Thoracic aorta (tissue), 2 donors: ENCODE results near the gene TNFRSF1A. TPM values are rescaled to one million over a fixed set of nuclear protein-coding genes. Genes with fewer than 3 reads are reported as not detected.

Source experiments
- ATAC-seq: fragments of 150-250 bp; one replicate; pipeline ENCODE4 v1.8.0; 2017; ENCODE audit warnings: low read depth; ENCODE audit not compliant: insufficient number of reproducible peaks, low FRiP score
- DNase-seq: peaks from one replicate; pipeline ENCODE4 v3.0.0-alpha.2; 2020; ENCODE audit warnings: low spot score
- H3K27ac ChIP-seq, 2 donors: fragments of 200-600 bp; sonication (generic); 1 replicate in 1 of 2; 2 replicates in 1 of 2; pipeline ENCODE4 v1.5.1; 2016; ENCODE audit warnings: mild to moderate bottlenecking in 2 of 2, moderate library complexity in 2 of 2
- H3K27me3 ChIP-seq: fragments of 200-600 bp; sonication (generic); replicated peaks from 2 replicates; pipeline ENCODE4 v1.6.0; 2016; ENCODE audit warnings: mild to moderate bottlenecking; ENCODE audit not compliant: insufficient read depth
- H3K36me3 ChIP-seq: fragments of 200-600 bp; sonication (generic); one replicate; pipeline ENCODE4 v1.5.1; 2016
- H3K4me1 ChIP-seq, 2 donors: fragments of 200-600 bp; sonication (generic); 1 replicate in 1 of 2; 2 replicates in 1 of 2; pipeline versions ENCODE4 v1.5.1 to v1.6.0; 2016; ENCODE audit warnings: low read depth in 2 of 2, mild to moderate bottlenecking in 1 of 2; ENCODE audit not compliant: control insufficient read depth in 1 of 2
- H3K4me3 ChIP-seq: fragments of 200-600 bp; sonication (generic); 2 replicates; pipeline ENCODE4 v1.5.1; 2016; ENCODE audit warnings: mild to moderate bottlenecking
- H3K9me3 ChIP-seq: fragments of 200-600 bp; sonication (generic); 2 replicates; pipeline ENCODE4 v1.5.1; 2016
- CTCF ChIP-seq: fragments of 200-600 bp; sonication (generic); IDR thresholded peaks from one replicate; pipeline ENCODE4 v1.5.1; 2019; ENCODE audit warnings: antibody characterized with exemption
- total RNA-seq, 2 donors: library from RNA; depleted of rRNA; stranded (reverse); fragments of >200 nt; gene quantifications; one replicate each; pipeline versions ENCODE4 v1.1.0 to v1.2.3, GENCODE V29; 2016

TNFRSF1A gene
- total RNA-seq, 2 donors from 2014 or later, result 311 to 384 TPM

GRCh38 chr12:6315184-6315583 lies 26.7 kb downstream of the TNFRSF1A start:
- Histone ChIP-seq H3K9me3 (no peaks in the 10 kb centered on the region), H3K4me1 (peaks cover 5 to 10% of the 10 kb centered on the region in 2 donors), H3K27me3 (no peaks in the 10 kb centered on the region), H3K36me3 (no peaks in the 10 kb centered on the region), H3K4me3 (no peak overlapping the region), H3K27ac (no peak overlapping the region)
- DNase-seq, result no peak
- no peak for ATAC-seq
- no peak for TF ChIP-seq CTCF

DNA sequence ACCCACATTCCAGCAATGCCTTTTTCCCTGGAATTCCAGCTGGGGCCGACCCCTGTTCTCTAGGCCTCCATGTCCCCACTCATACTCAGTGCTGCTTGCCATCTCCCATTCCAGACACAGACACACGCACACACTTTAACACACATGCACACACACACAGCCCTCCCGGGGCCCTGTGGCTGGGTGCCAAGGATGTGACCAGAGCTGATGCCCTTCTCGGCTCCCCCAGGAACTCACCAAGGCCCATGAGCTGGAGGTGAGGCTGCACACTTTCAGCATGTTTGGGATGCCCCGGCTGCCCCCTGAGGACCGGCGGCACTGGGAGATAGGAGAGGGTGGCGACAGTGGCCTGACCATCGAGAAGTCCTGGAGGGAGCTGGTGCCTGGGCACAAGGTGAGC lies 27.1 kb downstream of the TNFRSF1A start:
- Histone ChIP-seq H3K4me1 (peaks cover 5 to 12% of the 10 kb centered on the region in 2 donors), H3K9me3 (no peaks in the 10 kb centered on the region), H3K27me3 (no peaks in the 10 kb centered on the region), H3K36me3 (no peaks in the 10 kb centered on the region), H3K27ac (no peak overlapping the region), H3K4me3 (no peak overlapping the region)
- DNase-seq (no peak), ATAC-seq (no peak)
- no peak for TF ChIP-seq CTCF

DNA sequence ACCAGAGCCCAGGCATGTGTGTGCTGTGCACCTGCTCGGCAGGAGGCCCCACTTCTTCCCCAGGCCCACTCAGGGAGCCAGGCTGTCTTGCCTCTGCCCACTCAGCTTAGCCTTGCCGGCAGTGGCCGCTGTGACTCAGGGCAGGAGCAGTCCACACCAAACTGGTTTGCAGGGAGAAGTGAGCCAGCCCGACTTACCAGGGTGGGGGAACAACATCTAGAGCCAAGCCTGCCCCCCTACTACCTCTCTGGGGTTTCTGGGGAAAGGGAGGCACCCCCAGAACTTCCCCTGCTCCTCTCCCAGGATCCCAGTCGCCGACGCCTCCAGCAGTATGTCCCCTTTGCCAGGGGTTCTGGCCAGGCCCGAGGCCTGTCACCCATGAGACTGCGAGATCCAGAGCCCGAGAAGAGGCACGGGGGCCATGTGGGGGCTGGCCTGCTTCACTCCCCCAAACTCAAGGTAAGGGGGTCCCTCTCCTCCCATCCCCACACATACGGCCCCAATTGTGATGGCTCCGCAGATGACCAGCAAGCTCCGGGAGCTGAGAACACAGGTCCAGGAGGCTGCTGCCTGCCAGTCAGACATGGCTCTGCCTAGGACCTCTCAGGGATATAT lies 28.4 kb downstream of the TNFRSF1A start:
- Histone ChIP-seq H3K27me3 (no peaks in the 10 kb centered on the region), H3K9me3 (no peaks in the 10 kb centered on the region), H3K36me3 (no peaks in the 10 kb centered on the region), H3K4me3 (no peak overlapping the region), H3K4me1 (peaks cover 5 to 12% of the 10 kb centered on the region in 2 donors), H3K27ac (no peak overlapping the region)
- DNase-seq (no peak), ATAC-seq (no peak)
- TF ChIP-seq CTCF, result no peak

GRCh38 chr12:6312529-6313325 lies 29.1 kb downstream of the TNFRSF1A start:
- no peak for TF ChIP-seq CTCF
- Histone ChIP-seq H3K9me3 (no peaks in the 10 kb centered on the region), H3K36me3 (no peaks in the 10 kb centered on the region), H3K4me3 (no peak overlapping the region), H3K27me3 (no peaks in the 10 kb centered on the region), H3K4me1 (peaks cover 5 to 12% of the 10 kb centered on the region in 2 donors), H3K27ac (no peak overlapping the region)
- ATAC-seq (no peak), DNase-seq (no peak)

- Histone ChIP-seq H3K36me3 (no peaks in the 10 kb centered on the region), H3K9me3 (no peaks in the 10 kb centered on the region), H3K4me3 (no peak overlapping the region), H3K27ac (no peak overlapping the region), H3K4me1 (peaks cover 5 to 12% of the 10 kb centered on the region in 2 donors), H3K27me3 (no peaks in the 10 kb centered on the region)
- TF ChIP-seq CTCF, result no peak
- no peak for ATAC-seq
- DNase-seq, result no peak
These were observed 29.9 kb downstream of the TNFRSF1A start for GRCh38 chr12:6311822-6312528.
